ENCODE measurements around the gene DDX31. TPM values are rescaled to one million over a fixed set of nuclear protein-coding genes. Genes with fewer than 3 reads are reported as not detected.

Gene DDX31
- total RNA-seq, 1 donor from 2014 or later = 3.8 TPM

- ATAC-seq (ENCODE audit: poor library complexity) (no peak), DNase-seq (no peak)
- intact Hi-C loops (cut with DNase I) = no loop called here
Observed at GRCh38 chr9:132610661-132611060, 59.1 kb downstream of the DDX31 start.

- intact Hi-C loops (cut with DNase I) = no loop called here
- ATAC-seq (ENCODE audit: poor library complexity) (no peak), DNase-seq (no peak)
Observed at GRCh38 chr9:132609829-132610228, 60.0 kb downstream of the DDX31 start.

- ATAC-seq (ENCODE audit: poor library complexity) (no peak), DNase-seq (no peak)
- intact Hi-C loops (cut with DNase I) = no loop called here
Observed at GRCh38 chr9:132609184-132609583, 60.6 kb downstream of the DDX31 start.

- DNase-seq (no peak), ATAC-seq (ENCODE audit: poor library complexity) (no peak)
- intact Hi-C loops (cut with DNase I) = no loop called here
Observed at GRCh38 chr9:132606066-132606465, 63.7 kb downstream of the DDX31 start.

GRCh38 chr9:132605387-132605786 is 64.4 kb downstream of the DDX31 start:
- intact Hi-C loops (cut with DNase I) = no loop called here
- ATAC-seq (ENCODE audit: poor library complexity) (no peak), DNase-seq (no peak)

GRCh38 chr9:132602207-132602606 is 67.6 kb downstream of the DDX31 start:
- no peak for ATAC-seq (ENCODE audit: poor library complexity)
- intact Hi-C loops (cut with DNase I) = no loop called here
- DNase-seq = no peak

GRCh38 chr9:132600326-132600984 is 69.3 kb downstream of the DDX31 start:
- no peak for DNase-seq
- intact Hi-C loops (cut with DNase I) = no loop called here
- peak; percentile 64 for ATAC-seq (ENCODE audit: poor library complexity)

GRCh38 chr9:132597073-132597775 is 72.6 kb downstream of the DDX31 start:
- ATAC-seq (ENCODE audit: poor library complexity) (peak; percentile 92), DNase-seq (peak; percentile 85)
- intact Hi-C loops (cut with DNase I) = no loop called here

GRCh38 chr9:132596200-132596599 is 73.6 kb downstream of the DDX31 start:
- DNase-seq (no peak), ATAC-seq (ENCODE audit: poor library complexity) (no peak)
- intact Hi-C loops (cut with DNase I) = no loop called here

- ATAC-seq (ENCODE audit: poor library complexity) (no peak), DNase-seq (no peak)
- intact Hi-C loops (cut with DNase I) = no loop called here
Observed at GRCh38 chr9:132595319-132595718, 74.5 kb downstream of the DDX31 start.

- ATAC-seq (ENCODE audit: poor library complexity) (no peak), DNase-seq (no peak)
- intact Hi-C loops (cut with DNase I) = no loop called here
Observed at GRCh38 chr9:132594412-132594811, 75.4 kb downstream of the DDX31 start.

- intact Hi-C loops (cut with DNase I) = no loop called here
- DNase-seq (no peak), ATAC-seq (ENCODE audit: poor library complexity) (no peak)
Observed at GRCh38 chr9:132592451-132592850, 77.3 kb downstream of the DDX31 start.

- no peak for DNase-seq
- no peak for ATAC-seq (ENCODE audit: poor library complexity)
- intact Hi-C loops (cut with DNase I) = no loop called here
Observed at GRCh38 chr9:132591751-132592314, 78.0 kb downstream of the DDX31 start.

GRCh38 chr9:132591244-132591643 is 78.5 kb downstream of the DDX31 start:
- no peak for DNase-seq
- intact Hi-C loops (cut with DNase I) = no loop called here
- ATAC-seq (ENCODE audit: poor library complexity) = no peak

GRCh38 chr9:132590318-132591182 is 79.2 kb downstream of the DDX31 start:
- intact Hi-C loops (cut with DNase I) = no loop called here
- no peak for DNase-seq
- no peak for ATAC-seq (ENCODE audit: poor library complexity)

- intact Hi-C loops (cut with DNase I) = no loop called here
- DNase-seq (no peak), ATAC-seq (ENCODE audit: poor library complexity) (no peak)
Observed at GRCh38 chr9:132590037-132590317, 79.8 kb downstream of the DDX31 start.

GRCh38 chr9:132589148-132590036 is 80.4 kb downstream of the DDX31 start:
- DNase-seq (no peak), ATAC-seq (ENCODE audit: poor library complexity) (no peak)
- intact Hi-C loops (cut with DNase I) = no loop called here

GRCh38 chr9:132588501-132589147 is 81.2 kb downstream of the DDX31 start:
- no peak for DNase-seq
- intact Hi-C loops (cut with DNase I) = no loop called here
- ATAC-seq (ENCODE audit: poor library complexity) = no peak
